Panc1 (cell line): ENCODE measurements around the gene LITAFD. TPM values are rescaled to one million over a fixed set of nuclear protein-coding genes. Genes with fewer than 3 reads are reported as not detected.
A peak's percentile ranks its signal among the peaks of the same experiment; 100 is the strongest.

Experiments
- ATAC-seq: fragments of 200-7000 bp; cut with Tn5 transposase; 2 replicates; pipeline ENCODE4 v1.9.1; 2020; ENCODE audit warnings: mild to moderate bottlenecking, moderate library complexity
- BruUV-seq: library from RNA; stranded (reverse); fragments of 400-500 nt; replicated peaks from 2 replicates; lab custom pipeline; 2021; lab: Mats Ljungman, UMichigan
- CTCF ChIA-PET: fragments of 300-600 bp; sonication (Branson Sonifier 250); formaldehyde crosslinking; loops from one replicate; lab custom pipeline; 2022; ENCODE audit warnings: antibody characterized with exemption; lab: Charles Lee
- POLR2A ChIA-PET: fragments of 300-600 bp; sonication (Branson Sonifier 250); formaldehyde crosslinking; loops from one replicate; lab custom pipeline; 2022; ENCODE audit warnings: antibody characterized with exemption; lab: Charles Lee
- DNase-seq: peaks from one replicate; pipeline ENCODE4 v3.0.0-alpha.2; 2010; ENCODE audit warnings: low read depth, low spot score
- H3K27ac ChIP-seq: 2 replicates; pipeline ENCODE4 v1.5.1; 2011; ENCODE audit warnings: mild to moderate bottlenecking, low read length, inconsistent platforms
- H3K27me3 ChIP-seq: fragments of 200-500 bp; sonication (Bioruptor generic); 2 replicates; pipeline ENCODE4 v1.6.0; 2014; ENCODE audit warnings: low read length, inconsistent platforms; ENCODE audit not compliant: control insufficient read depth, insufficient read depth
- H3K36me3 ChIP-seq: fragments of 200-500 bp; sonication (Bioruptor generic); 2 replicates; pipeline ENCODE4 v1.5.1; 2014; ENCODE audit warnings: inconsistent platforms, mild to moderate bottlenecking, low read length, moderate library complexity; ENCODE audit not compliant: control insufficient read depth, insufficient read depth
- H3K4me1 ChIP-seq: 2 replicates; pipeline ENCODE4 v1.5.1; 2011; ENCODE audit warnings: inconsistent platforms, mild to moderate bottlenecking, low read length, moderate library complexity; ENCODE audit not compliant: control insufficient read depth, insufficient read depth
- H3K4me3 ChIP-seq, 2 experiments: 2 replicates each; pipeline ENCODE4 v1.5.1; 2011 to 2012; ENCODE audit warnings: low read depth in 2 of 2, low read length in 2 of 2, mild to moderate bottlenecking in 2 of 2, inconsistent platforms in 1 of 2, moderate library complexity in 1 of 2
- H3K9me3 ChIP-seq: fragments of 200-500 bp; sonication (Bioruptor generic); 2 replicates; pipeline ENCODE4 v1.5.1; 2014; ENCODE audit warnings: low read depth, mild to moderate bottlenecking, inconsistent platforms, low read length, moderate library complexity; ENCODE audit not compliant: control insufficient read depth, insufficient read depth
- CTCF ChIP-seq: fragments of 450-650 bp; IDR thresholded peaks from 2 replicates; pipeline ENCODE4 v1.5.1; 2017; ENCODE audit warnings: mild to moderate bottlenecking
- POLR2AphosphoS5 ChIP-seq: IDR thresholded peaks from 2 replicates; pipeline ENCODE4 v1.6.1; 2012; ENCODE audit warnings: mild to moderate bottlenecking, low read depth, low read length, moderate library complexity
- REST ChIP-seq, 2 experiments: IDR thresholded peaks; 2 replicates each; pipeline ENCODE4 v1.6.1; 2011 to 2012; ENCODE audit warnings: low read depth in 2 of 2, control low read depth in 1 of 2, low read length in 1 of 2, mild to moderate bottlenecking in 1 of 2, moderate library complexity in 1 of 2; ENCODE audit not compliant: insufficient read depth in 1 of 2
- SIN3A ChIP-seq: IDR thresholded peaks from 2 replicates; pipeline ENCODE4 v1.6.1; 2012; ENCODE audit warnings: low read depth, mild to moderate bottlenecking, low read length, moderate library complexity, borderline replicate concordance; ENCODE audit not compliant: insufficient read depth
- TCF7L2 ChIP-seq: IDR thresholded peaks from 2 replicates; pipeline ENCODE4 v1.6.1; 2011; ENCODE audit warnings: mild to moderate bottlenecking, low read depth, low read length, inconsistent platforms
- in situ Hi-C: cut with HindIII; loops from 2 replicates; pipeline ENCODE4 v1.10.0; 2016; ENCODE audit warnings: low sequenced_read_pairs, low pct_unique_long_range_greater_than_20kb
- intact Hi-C: fragments of 100-400 bp; cut with micrococcal nuclease; formaldehyde crosslinking; loops from one replicate; pipeline ENCODE4 v1.10.0; 2022; ENCODE audit not compliant: unreplicated experiment
- total RNA-seq: library from RNA; stranded (reverse); gene quantifications from one replicate; pipeline ENCODE4 v1.2.1, GENCODE V29; 2021; ENCODE audit not compliant: unreplicated experiment

LITAFD gene
- total RNA-seq, 1 experiment from 2014 or later: not detected

- intact Hi-C loops (loop anchor here (10.0 kb wide), 2 partner anchors 267 to 293 kb away; no protein-coding TSS in a partner anchor), in situ Hi-C loops (no loop called here)
- Histone ChIP-seq H3K27me3 (no peaks in the 10 kb centered on the region), H3K9me3 (no peaks in the 10 kb centered on the region), H3K4me1 (peaks cover 54% of the 10 kb centered on the region), H3K27ac (peak overlapping the region; percentile 96), H3K4me3 (peak overlapping the region; percentile 81 to 86), H3K36me3 (peaks cover 3% of the 10 kb centered on the region; the same call in 1 of the 2 replicates)
- no peak for ATAC-seq
- DNase-seq: no peak
- ChIA-PET CTCF (no interaction called here), POLR2A (no interaction called here)
- BruUV-seq: no TSS peak
- TF ChIP-seq SIN3A: 0 out of 2 replicates have a peak, but pooled peaks have one; percentile 27
- no peak for TF ChIP-seq CTCF
- TF ChIP-seq REST (IDR thresholded peaks at IDR 0.05; ENCODE audit: insufficient read depth in 1 of 2, low read depth in 2 of 2, low read length in 1 of 2): no peak
Observed at GRCh38 chr16:8867216-8867931, 14.8 kb upstream of the LITAFD start.

GRCh38 chr16:8867932-8868415, 14.2 kb upstream of the LITAFD start:
- Histone ChIP-seq H3K9me3 (no peaks in the 10 kb centered on the region), H3K4me1 (peaks cover 48% of the 10 kb centered on the region), H3K36me3 (peaks cover 3% of the 10 kb centered on the region; the same call in 1 of the 2 replicates), H3K27me3 (no peaks in the 10 kb centered on the region), H3K27ac (peak overlapping the region; percentile 96), H3K4me3 (peak overlapping the region; percentile 81 to 86)
- no peak for DNase-seq
- intact Hi-C loops: loop anchor here (10.0 kb wide), 2 partner anchors 267 to 293 kb away; no protein-coding TSS in a partner anchor
- in situ Hi-C loops: no loop called here
- ChIA-PET POLR2A (no interaction called here), CTCF (interaction anchor here (0.8 to 1.1 kb wide), 2 partner anchors 12 to 141 kb away, joined by 5 to 6 read pairs; no protein-coding TSS in a partner anchor)
- TF ChIP-seq POLR2AphosphoS5 (no peak), REST (IDR thresholded peaks at IDR 0.05; ENCODE audit: insufficient read depth in 1 of 2, low read depth in 2 of 2, low read length in 1 of 2) (no peak), SIN3A (no peak), TCF7L2 (no peak), CTCF (no peak)
- BruUV-seq: TSS peak; percentile 80
- no peak for ATAC-seq
